ENCODE data around the gene TNRC6A. TPM values are rescaled to one million over a fixed set of nuclear protein-coding genes. Genes with fewer than 3 reads are reported as not detected.
A peak's percentile ranks its signal among the peaks of the same experiment; 100 is the strongest.

Gene TNRC6A
- total RNA-seq, 1 experiment from 2014 or later: 20.3 TPM

DNA sequence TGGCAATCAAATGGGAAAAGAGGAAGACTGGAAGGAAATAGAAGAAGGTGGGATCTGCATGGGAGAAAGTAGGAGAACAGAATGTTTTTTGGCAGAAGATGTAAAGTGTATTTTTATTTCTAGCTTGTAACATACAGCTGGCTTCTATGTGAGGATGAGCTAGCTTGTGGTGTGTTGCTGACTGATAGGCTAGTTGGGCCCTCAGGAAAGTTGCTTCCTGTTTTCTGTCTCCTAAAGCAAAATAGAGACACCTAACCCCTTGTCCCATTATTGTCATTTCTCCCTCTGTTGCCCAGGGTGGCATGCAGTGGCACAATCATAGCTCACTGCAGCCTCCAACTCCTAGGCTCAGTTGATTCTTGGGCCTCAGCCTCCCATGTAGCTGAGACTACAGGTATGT, 15.9 kb downstream of the TNRC6A start:
- ChIA-PET POLR2A (ENCODE audit: unreplicated experiment) (interaction anchor here (0.7 kb wide), 1 partner anchor 850 kb away, joined by 11 read pairs; no protein-coding TSS in a partner anchor), CTCF (no interaction called here)
- Histone ChIP-seq H3K4me1 (ENCODE audit: insufficient read depth, low read length) (peaks cover 16% of the 10 kb centered on the region), H3K79me2 (ENCODE audit: low read length) (peaks cover 97% of the 10 kb centered on the region), H3K4me2 (ENCODE audit: low read length) (no peak overlapping the region), H3K4me3 (ENCODE audit: low read length) (no peak overlapping the region), H4K20me1 (ENCODE audit: low read length) (peaks cover 34% of the 10 kb centered on the region), H3K9me2 (replicated peaks; ENCODE audit: low read length) (no peaks in the 10 kb centered on the region), H3K27ac (ENCODE audit: low read length) (no peak overlapping the region), H3F3A (ENCODE audit: low read length, unreplicated experiment) (peaks cover 4% of the 10 kb centered on the region), H3K27me3 (ENCODE audit: low read length) (no peaks in the 10 kb centered on the region), H2AFZ (ENCODE audit: low read length) (no peak overlapping the region), H3K36me3 (ENCODE audit: low read depth, low read length) (peaks cover 11% of the 10 kb centered on the region), H3K9me3 (ENCODE audit: low read length) (no peaks in the 10 kb centered on the region), H3K9ac (ENCODE audit: low read length) (no peak overlapping the region)
- no peak for TF ChIP-seq EZH2phosphoT487 (IDR thresholded peaks at IDR 0.05; ENCODE audit: borderline replicate concordance, low read length)
- TF ChIP-seq, protein P1, sequence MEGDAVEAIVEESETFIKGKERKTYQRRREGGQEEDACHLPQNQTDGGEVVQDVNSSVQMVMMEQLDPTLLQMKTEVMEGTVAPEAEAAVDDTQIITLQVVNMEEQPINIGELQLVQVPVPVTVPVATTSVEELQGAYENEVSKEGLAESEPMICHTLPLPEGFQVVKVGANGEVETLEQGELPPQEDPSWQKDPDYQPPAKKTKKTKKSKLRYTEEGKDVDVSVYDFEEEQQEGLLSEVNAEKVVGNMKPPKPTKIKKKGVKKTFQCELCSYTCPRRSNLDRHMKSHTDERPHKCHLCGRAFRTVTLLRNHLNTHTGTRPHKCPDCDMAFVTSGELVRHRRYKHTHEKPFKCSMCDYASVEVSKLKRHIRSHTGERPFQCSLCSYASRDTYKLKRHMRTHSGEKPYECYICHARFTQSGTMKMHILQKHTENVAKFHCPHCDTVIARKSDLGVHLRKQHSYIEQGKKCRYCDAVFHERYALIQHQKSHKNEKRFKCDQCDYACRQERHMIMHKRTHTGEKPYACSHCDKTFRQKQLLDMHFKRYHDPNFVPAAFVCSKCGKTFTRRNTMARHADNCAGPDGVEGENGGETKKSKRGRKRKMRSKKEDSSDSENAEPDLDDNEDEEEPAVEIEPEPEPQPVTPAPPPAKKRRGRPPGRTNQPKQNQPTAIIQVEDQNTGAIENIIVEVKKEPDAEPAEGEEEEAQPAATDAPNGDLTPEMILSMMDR (conservative IDR thresholded peaks at IDR 0.05; ENCODE audit: low read depth, low read length): no peak
- no peak for TF ChIP-seq EZH2 (IDR thresholded peaks at IDR 0.05; ENCODE audit: low read length, unreplicated experiment)
- ATAC-seq (no peak), DNase-seq (no peak)
- no TSS peak for BruUV-seq (replicated peaks)
- intact Hi-C loops (cut with micrococcal nuclease): no loop called here

DNA sequence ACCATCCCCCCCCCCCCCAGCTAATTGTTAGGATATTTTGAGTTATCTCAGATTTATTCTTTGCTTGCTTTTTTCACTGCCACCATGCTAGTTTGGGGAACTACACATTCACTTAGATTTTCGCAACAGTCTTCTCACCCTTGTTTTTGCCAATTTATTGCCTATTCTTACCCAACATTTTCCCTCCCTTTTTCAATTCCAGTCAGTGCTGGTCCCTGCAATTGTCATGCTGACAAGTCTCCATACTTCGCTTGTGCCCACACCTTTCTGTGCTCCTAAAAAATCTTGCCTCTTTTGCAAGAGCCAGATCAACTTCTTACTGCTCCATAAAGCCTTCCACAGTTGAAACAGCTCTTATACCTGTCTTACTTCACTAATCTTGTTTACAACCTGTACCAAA, 16.3 kb downstream of the TNRC6A start:
- POLR2A ChIA-PET (ENCODE audit: unreplicated experiment): interaction anchor here (0.7 kb wide), 1 partner anchor 849 kb away, joined by 11 read pairs; no protein-coding TSS in a partner anchor
- H3K9ac ChIP-seq (ENCODE audit: low read length): no peak overlapping the region
- no peaks in the 10 kb centered on the region for H3K27me3 ChIP-seq (ENCODE audit: low read length)
- H3K27ac ChIP-seq (ENCODE audit: low read length): no peak overlapping the region
- no peak overlapping the region for H3K4me2 ChIP-seq (ENCODE audit: low read length)
- H3K36me3 ChIP-seq (ENCODE audit: low read depth, low read length): peaks cover 8% of the 10 kb centered on the region; the same call in 1 of the 2 replicates
- TF ChIP-seq, protein P1 (conservative IDR thresholded peaks at IDR 0.05; ENCODE audit: low read depth, low read length): no peak
- TF ChIP-seq EZH2 (IDR thresholded peaks at IDR 0.05; ENCODE audit: low read length, unreplicated experiment) (no peak), EZH2phosphoT487 (IDR thresholded peaks at IDR 0.05; ENCODE audit: borderline replicate concordance, low read length) (no peak)
- peaks cover 4% of the 10 kb centered on the region for H3F3A ChIP-seq (ENCODE audit: low read length, unreplicated experiment)
- intact Hi-C loops (cut with micrococcal nuclease): no loop called here
- H3K4me3 ChIP-seq (ENCODE audit: low read length): no peak overlapping the region
- H4K20me1 ChIP-seq (ENCODE audit: low read length): peaks cover 31% of the 10 kb centered on the region
- ATAC-seq: no peak
- no peak overlapping the region for H2AFZ ChIP-seq (ENCODE audit: low read length)
- no TSS peak for BruUV-seq (replicated peaks)
- H3K9me3 ChIP-seq (ENCODE audit: low read length): no peaks in the 10 kb centered on the region
- no peaks in the 10 kb centered on the region for H3K9me2 ChIP-seq (replicated peaks; ENCODE audit: low read length)
- peaks cover 16% of the 10 kb centered on the region for H3K4me1 ChIP-seq (ENCODE audit: insufficient read depth, low read length)
- no peak for DNase-seq
- CTCF ChIA-PET: no interaction called here
- H3K79me2 ChIP-seq (ENCODE audit: low read length): peaks cover 97% of the 10 kb centered on the region

DNA sequence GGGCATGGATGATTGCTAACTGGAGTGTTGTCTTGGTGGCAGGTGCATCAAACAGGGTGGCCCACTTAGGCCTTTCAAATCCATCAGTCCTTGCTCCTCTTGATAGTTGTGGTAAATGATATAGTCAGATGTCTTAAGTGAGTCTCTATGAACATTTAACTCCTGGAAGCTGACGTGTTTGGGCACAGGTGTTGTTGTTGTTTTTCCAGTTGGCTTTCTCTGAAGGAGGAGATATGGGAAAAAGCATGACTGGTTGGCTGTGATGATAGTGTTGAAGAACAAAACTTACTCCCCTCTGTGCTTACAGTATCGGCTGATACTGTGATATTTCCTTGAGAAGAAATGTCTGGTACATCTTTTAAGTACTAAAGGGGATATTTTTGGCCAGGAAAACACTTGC, 18.0 kb downstream of the TNRC6A start:
- H3F3A ChIP-seq (ENCODE audit: low read length, unreplicated experiment): peaks cover 4% of the 10 kb centered on the region
- H4K20me1 ChIP-seq (ENCODE audit: low read length): peaks cover 21% of the 10 kb centered on the region
- TF ChIP-seq, protein P1 (conservative IDR thresholded peaks at IDR 0.05; ENCODE audit: low read depth, low read length): no peak
- TF ChIP-seq EZH2 (IDR thresholded peaks at IDR 0.05; ENCODE audit: low read length, unreplicated experiment) (no peak), EZH2phosphoT487 (IDR thresholded peaks at IDR 0.05; ENCODE audit: borderline replicate concordance, low read length) (no peak)
- no peak overlapping the region for H3K9ac ChIP-seq (ENCODE audit: low read length)
- no peak overlapping the region for H3K4me3 ChIP-seq (ENCODE audit: low read length)
- 0 out of 2 replicates have a peak overlapping the region, but pooled peaks have one; percentile 12 for H3K4me2 ChIP-seq (ENCODE audit: low read length)
- H3K9me3 ChIP-seq (ENCODE audit: low read length): no peaks in the 10 kb centered on the region
- peaks cover 18% of the 10 kb centered on the region for H3K4me1 ChIP-seq (ENCODE audit: insufficient read depth, low read length)
- DNase-seq (no peak), ATAC-seq (no peak)
- H3K27me3 ChIP-seq (ENCODE audit: low read length): no peaks in the 10 kb centered on the region
- no peak overlapping the region for H2AFZ ChIP-seq (ENCODE audit: low read length)
- BruUV-seq (replicated peaks): no TSS peak
- peaks cover 97% of the 10 kb centered on the region for H3K79me2 ChIP-seq (ENCODE audit: low read length)
- no peaks in the 10 kb centered on the region for H3K9me2 ChIP-seq (replicated peaks; ENCODE audit: low read length)
- POLR2A ChIA-PET (ENCODE audit: unreplicated experiment): no interaction called here
- no peak overlapping the region for H3K27ac ChIP-seq (ENCODE audit: low read length)
- intact Hi-C loops (cut with micrococcal nuclease): no loop called here
- CTCF ChIA-PET: no interaction called here
- peaks cover 8% of the 10 kb centered on the region; the same call in 1 of the 2 replicates for H3K36me3 ChIP-seq (ENCODE audit: low read depth, low read length)

All from PC-3 (cell line).